ENCODE measurements around the gene CDKL1. TPM values are rescaled to one million over a fixed set of nuclear protein-coding genes. Genes with fewer than 3 reads are reported as not detected.
"Not testable (repeated sequence)": the region's sequence is repeated elsewhere in the genome, so short reads cannot be mapped to it uniquely, and the experiment has no call there.

Gene CDKL1
- total RNA-seq, 1 donor: 4.6 TPM

GRCh38 chr14:50338587-50338986 is 58.1 kb downstream of the CDKL1 start:
- Histone ChIP-seq H3K9me3 (ENCODE audit: low read depth, low read length) (no peaks in the 10 kb centered on the region), H3K4me1 (ENCODE audit: insufficient read depth, low read length) (peaks cover 11% of the 10 kb centered on the region), H3K27me3 (ENCODE audit: insufficient read depth, low read length) (no peaks in the 10 kb centered on the region), H3K4me3 (ENCODE audit: low read length) (no peak overlapping the region)

- H3K4me3 ChIP-seq (ENCODE audit: low read length): no peak overlapping the region
- H3K9me3 ChIP-seq (ENCODE audit: low read depth, low read length): no peaks in the 10 kb centered on the region
Measured at GRCh38 chr14:50335989-50336824, 60.5 kb downstream of the CDKL1 start.

GRCh38 chr14:50335389-50335788 is 61.3 kb downstream of the CDKL1 start:
- no peaks in the 10 kb centered on the region for H3K9me3 ChIP-seq (ENCODE audit: low read depth, low read length)
- H3K27me3 ChIP-seq (ENCODE audit: insufficient read depth, low read length): no peaks in the 10 kb centered on the region
- H3K4me3 ChIP-seq (ENCODE audit: low read length): no peak overlapping the region

More at GRCh38 chr14:50335989-50336824, 60.5 kb downstream of the CDKL1 start:
- peaks cover 7% of the 10 kb centered on the region for H3K4me1 ChIP-seq (ENCODE audit: insufficient read depth, low read length)
- H3K27me3 ChIP-seq (ENCODE audit: insufficient read depth, low read length): no peaks in the 10 kb centered on the region

GRCh38 chr14:50334211-50334610 is 62.5 kb downstream of the CDKL1 start:
- H3K9me3 ChIP-seq (ENCODE audit: low read depth, low read length): no peaks in the 10 kb centered on the region
- H3K4me1 ChIP-seq (ENCODE audit: insufficient read depth, low read length): peaks cover 7% of the 10 kb centered on the region
- H3K4me3 ChIP-seq (ENCODE audit: low read length): no peak overlapping the region
- no peaks in the 10 kb centered on the region for H3K27me3 ChIP-seq (ENCODE audit: insufficient read depth, low read length)

More at GRCh38 chr14:50335389-50335788, 61.3 kb downstream of the CDKL1 start:
- peaks cover 7% of the 10 kb centered on the region for H3K4me1 ChIP-seq (ENCODE audit: insufficient read depth, low read length)

GRCh38 chr14:50333014-50333509 is 63.6 kb downstream of the CDKL1 start:
- Histone ChIP-seq H3K4me3 (ENCODE audit: low read length) (no peak overlapping the region), H3K4me1 (ENCODE audit: insufficient read depth, low read length) (peaks cover 7% of the 10 kb centered on the region), H3K27me3 (ENCODE audit: insufficient read depth, low read length) (no peaks in the 10 kb centered on the region), H3K9me3 (ENCODE audit: low read depth, low read length) (no peaks in the 10 kb centered on the region)

- Histone ChIP-seq H3K27me3 (ENCODE audit: insufficient read depth, low read length) (no peaks in the 10 kb centered on the region), H3K4me1 (ENCODE audit: insufficient read depth, low read length) (peaks cover 7% of the 10 kb centered on the region), H3K9me3 (ENCODE audit: low read depth, low read length) (no peaks in the 10 kb centered on the region), H3K4me3 (ENCODE audit: low read length) (no peak overlapping the region)
Measured at GRCh38 chr14:50331596-50331995, 65.1 kb downstream of the CDKL1 start.

- no peak overlapping the region for H3K4me3 ChIP-seq (ENCODE audit: low read length)
- H3K4me1 ChIP-seq (ENCODE audit: insufficient read depth, low read length): peaks cover 13% of the 10 kb centered on the region
- H3K27me3 ChIP-seq (ENCODE audit: insufficient read depth, low read length): no peaks in the 10 kb centered on the region
- no peaks in the 10 kb centered on the region for H3K9me3 ChIP-seq (ENCODE audit: low read depth, low read length)
Measured at GRCh38 chr14:50321009-50321660, 75.5 kb downstream of the CDKL1 start.

GRCh38 chr14:50320283-50320682 is 76.4 kb downstream of the CDKL1 start:
- Histone ChIP-seq H3K4me1 (ENCODE audit: insufficient read depth, low read length) (peaks cover 13% of the 10 kb centered on the region), H3K27me3 (ENCODE audit: insufficient read depth, low read length) (no peaks in the 10 kb centered on the region), H3K4me3 (ENCODE audit: low read length) (no peak overlapping the region), H3K9me3 (ENCODE audit: low read depth, low read length) (no peaks in the 10 kb centered on the region)

GRCh38 chr14:50319721-50320120 is 77.0 kb downstream of the CDKL1 start:
- no peaks in the 10 kb centered on the region for H3K27me3 ChIP-seq (ENCODE audit: insufficient read depth, low read length)
- H3K4me1 ChIP-seq (ENCODE audit: insufficient read depth, low read length): peaks cover 13% of the 10 kb centered on the region
- no peak overlapping the region for H3K4me3 ChIP-seq (ENCODE audit: low read length)
- H3K9me3 ChIP-seq (ENCODE audit: low read depth, low read length): no peaks in the 10 kb centered on the region

GRCh38 chr14:50319293-50319692 is 77.4 kb downstream of the CDKL1 start:
- Histone ChIP-seq H3K4me1 (ENCODE audit: insufficient read depth, low read length) (peaks cover 13% of the 10 kb centered on the region), H3K4me3 (ENCODE audit: low read length) (no peak overlapping the region), H3K9me3 (ENCODE audit: low read depth, low read length) (no peaks in the 10 kb centered on the region), H3K27me3 (ENCODE audit: insufficient read depth, low read length) (no peaks in the 10 kb centered on the region)

- no peaks in the 10 kb centered on the region for H3K9me3 ChIP-seq (ENCODE audit: low read depth, low read length)
- peaks cover 18% of the 10 kb centered on the region for H3K4me1 ChIP-seq (ENCODE audit: insufficient read depth, low read length)
Measured at GRCh38 chr14:50318031-50318626, 78.6 kb downstream of the CDKL1 start.

GRCh38 chr14:50314098-50314497 is 82.6 kb downstream of the CDKL1 start:
- H3K27me3 ChIP-seq (ENCODE audit: insufficient read depth, low read length); H3K9me3 ChIP-seq (ENCODE audit: low read depth, low read length); H3K4me3 ChIP-seq (ENCODE audit: low read length): not testable (repeated sequence)
- H3K4me1 ChIP-seq (ENCODE audit: insufficient read depth, low read length): peaks cover 21% of the 10 kb centered on the region

More at GRCh38 chr14:50318031-50318626, 78.6 kb downstream of the CDKL1 start:
- Histone ChIP-seq H3K4me3 (ENCODE audit: low read length) (no peak overlapping the region), H3K27me3 (ENCODE audit: insufficient read depth, low read length) (no peaks in the 10 kb centered on the region)

GRCh38 chr14:50312734-50313054 is 84.0 kb downstream of the CDKL1 start:
- H3K27me3 ChIP-seq (ENCODE audit: insufficient read depth, low read length): no peaks in the 10 kb centered on the region
- peaks cover 21% of the 10 kb centered on the region for H3K4me1 ChIP-seq (ENCODE audit: insufficient read depth, low read length)
- H3K4me3 ChIP-seq (ENCODE audit: low read length): peak overlapping the region; percentile 79
- no peaks in the 10 kb centered on the region for H3K9me3 ChIP-seq (ENCODE audit: low read depth, low read length)

- Histone ChIP-seq H3K9me3 (ENCODE audit: low read depth, low read length) (no peaks in the 10 kb centered on the region), H3K27me3 (ENCODE audit: insufficient read depth, low read length) (no peaks in the 10 kb centered on the region), H3K4me3 (ENCODE audit: low read length) (peak within 1 kb of the TSS; percentile 79), H3K4me1 (ENCODE audit: insufficient read depth, low read length) (peaks cover 21% of the 10 kb centered on the region)
Measured at GRCh38 chr14:50311972-50312733, 84.5 kb downstream of the CDKL1 start, which contains the start of the genes DMAC2L and L2HGDH. TSS of gene DMAC2L (plus strand) at chr14:50312324. CDS start at chr14:50321488, 9,164 bp downstream. TSS of gene L2HGDH (minus strand) at chr14:50312229. CDS start at chr14:50312150, 79 bp downstream.
